Spleen (tissue), 7 donors: ENCODE results near the gene IGFBP7.

Experiments used
- CTCF ChIP-seq, 11 experiments: fragments of 200-600 bp in 7 of 11; fragments of 450-650 bp in 4 of 11; sonication (generic) in 4 of 11; IDR thresholded peaks in 8 of 11; conservative IDR thresholded peaks in 3 of 11; 1 replicate in 7 of 11; 2 replicates in 4 of 11; pipeline versions ENCODE4 v1.4.0 to v1.8.0; 2016 to 2021; ENCODE audit warnings: antibody characterized with exemption in 11 of 11, inconsistent platforms in 4 of 11, mild to moderate bottlenecking in 1 of 11
- POLR2A ChIP-seq, 3 donors: fragments of 450-650 bp; IDR thresholded peaks; one replicate each; pipeline ENCODE4 v1.5.1; 2017; ENCODE audit warnings: antibody characterized with exemption in 3 of 3, mild to moderate bottlenecking in 1 of 3
- POLR2AphosphoS5 ChIP-seq, 3 donors: sonication (generic); formaldehyde crosslinking; IDR thresholded peaks; one replicate each; pipeline ENCODE4 v1.5.1; 2017; ENCODE audit warnings: antibody characterized with exemption in 3 of 3
- donor health status: DM: no; HTN: no; CAD: no; lungs with moderate emphysema.
- donor health status: DM: no; HTN: no; CAD: no.
- donor health status: DM: no; HTN: no; CAD: no.

- TF ChIP-seq CTCF (IDR thresholded peaks at IDR 0.05 in 8 of 11, conservative IDR thresholded peaks at IDR 0.05 in 3 of 11) (no peak), POLR2AphosphoS5 (IDR thresholded peaks at IDR 0.05) (no peak), POLR2A (IDR thresholded peaks at IDR 0.05) (no peak)
Observed at GRCh38 chr4:57044996-57045395, 65.2 kb downstream of the IGFBP7 start.
